Kidney (tissue), 14 donors: ENCODE results near the gene FUT9. TPM values are rescaled to one million over a fixed set of nuclear protein-coding genes. Genes with fewer than 3 reads are reported as not detected.

Experiments
- DNase-seq, 5 donors: peaks; one replicate each; pipeline ENCODE4 v3.0.0-alpha.2; 2013 to 2020
- FAIRE-seq: peaks from 2 replicates; lab custom pipeline; 2012; peaks lifted over from hg19 to GRCh38; lab: Jason Lieb, UNC
- H3K27ac ChIP-seq, 2 donors: one replicate each; pipeline ENCODE4 v1.7.0; 2013; ENCODE audit warnings: low read depth in 2 of 2, low read length in 2 of 2, inconsistent platforms in 1 of 2
- H3K27me3 ChIP-seq: one replicate; pipeline ENCODE4 v1.7.1; 2013; ENCODE audit warnings: low read length, inconsistent platforms; ENCODE audit not compliant: control insufficient read depth, insufficient read depth
- H3K36me3 ChIP-seq, 3 donors: one replicate each; pipeline versions ENCODE4 v1.7.0 to v1.7.1; 2013; ENCODE audit warnings: low read length in 3 of 3, control low read depth in 1 of 3, inconsistent platforms in 1 of 3; ENCODE audit not compliant: insufficient read depth in 3 of 3, control insufficient read depth in 2 of 3
- H3K4me1 ChIP-seq, 3 donors: one replicate each; pipeline versions ENCODE4 v1.7.0 to v1.7.1; 2013; ENCODE audit warnings: low read length in 3 of 3, inconsistent platforms in 1 of 3, low read depth in 1 of 3; ENCODE audit not compliant: control insufficient read depth in 2 of 3, insufficient read depth in 2 of 3
- H3K4me3 ChIP-seq, 3 donors: one replicate each; pipeline versions ENCODE4 v1.7.0 to v1.8.1; 2013; ENCODE audit warnings: low read length in 3 of 3, control low read depth in 1 of 3, inconsistent platforms in 1 of 3
- H3K9ac ChIP-seq, 3 donors: one replicate each; pipeline versions ENCODE4 v1.7.0 to v1.7.1; 2013; ENCODE audit warnings: low read length in 3 of 3, control low read depth in 1 of 3, inconsistent platforms in 1 of 3
- H3K9me3 ChIP-seq, 3 donors: one replicate each; pipeline versions ENCODE4 v1.7.0 to v1.7.1; 2013; ENCODE audit warnings: low read length in 3 of 3, control low read depth in 1 of 3, inconsistent platforms in 1 of 3; ENCODE audit not compliant: control insufficient read depth in 2 of 3, insufficient read depth in 1 of 3
- intact Hi-C: fragments of 100-400 bp; cut with DNase I; formaldehyde crosslinking; loops from one replicate; pipeline ENCODE4 v1.11.1; 2022
- polyA plus RNA-seq: library from polyadenylated mRNA; stranded (reverse); fragments of 350-450 nt; fragmentation: Illumina TruSeq; extraction: RNeasy Lipid Tissue Mini Kit (QIAGEN cat#74804); gene quantifications from one replicate; pipeline ENCODE4 v1.2.3, GENCODE V29; 2014; ENCODE audit warnings: low read depth, low replicate concordance; ENCODE audit not compliant: insufficient read depth
- total RNA-seq: library from RNA; stranded (reverse); fragmentation: NEBNext Ultra II Directional; extraction: Animal tissue kit (Norgen Biotek cat#: 25700); gene quantifications from one replicate; pipeline ENCODE4 v1.2.1, GENCODE V29; 2021
- TF ChIP-seq, protein P1 (sequence below): IDR thresholded peaks from 3 replicates; pipeline ENCODE4 v1.5.1; 2012; ENCODE audit warnings: mild to moderate bottlenecking, moderate library complexity, borderline replicate concordance; ENCODE audit not compliant: insufficient read depth; ENCODE audit errors: extremely low read depth
- donor health status: control.
- donor health status: control.
- donor health status: control.
- donor health status: control.
- donor health status: control.
- donor health status: DM: yes; HTN: yes; CAD: no.
- donor health status: Normal renal cell carcinoma (clear cell type).

The FUT9 gene
- total and polyA plus RNA-seq, 2 donors from 2014 or later: 0.06 to 0.13 TPM

DNA sequence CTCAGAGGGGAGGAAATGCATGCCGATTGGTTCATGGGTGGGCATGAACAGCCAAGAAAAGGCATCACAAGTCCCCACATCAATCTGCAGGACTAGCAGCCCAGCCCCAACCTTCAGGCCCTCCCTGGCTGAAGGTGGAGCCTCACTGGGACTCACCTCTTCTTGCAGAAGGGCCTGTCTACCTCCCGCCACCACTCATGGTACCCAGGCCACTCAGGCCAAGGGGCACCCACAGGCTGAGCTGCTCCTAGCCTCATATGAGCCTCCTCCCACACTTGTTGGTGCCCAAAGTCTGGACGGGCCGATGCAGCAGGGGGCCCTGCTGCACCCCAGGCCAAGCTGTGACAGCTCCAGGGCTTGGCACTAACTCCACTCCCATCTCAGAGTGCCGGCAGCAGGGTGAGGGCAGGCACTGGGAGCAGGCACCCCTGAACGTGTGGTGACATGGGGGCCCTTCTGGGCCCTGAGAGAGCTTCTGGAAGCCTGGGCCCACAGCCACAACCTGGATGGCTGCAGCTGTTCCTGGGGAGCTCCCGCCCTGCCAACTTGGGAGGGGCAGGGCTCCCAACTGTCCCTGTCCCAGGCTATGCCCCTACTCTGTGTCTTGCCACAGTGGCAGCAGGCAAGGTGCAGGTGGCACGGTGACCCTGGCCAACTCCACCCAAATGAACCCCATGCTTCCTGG is 13.7 kb upstream of the FUT9 start:
- Histone ChIP-seq H3K4me3 (no peak overlapping the region), H3K27me3 (no peaks in the 10 kb centered on the region), H3K9ac (no peak overlapping the region), H3K4me1 (no peaks in the 10 kb centered on the region), H3K27ac (no peak overlapping the region), H3K9me3 (no peaks in the 10 kb centered on the region), H3K36me3 (no peaks in the 10 kb centered on the region)
- intact Hi-C loops: no loop called here
- TF ChIP-seq, protein P1, sequence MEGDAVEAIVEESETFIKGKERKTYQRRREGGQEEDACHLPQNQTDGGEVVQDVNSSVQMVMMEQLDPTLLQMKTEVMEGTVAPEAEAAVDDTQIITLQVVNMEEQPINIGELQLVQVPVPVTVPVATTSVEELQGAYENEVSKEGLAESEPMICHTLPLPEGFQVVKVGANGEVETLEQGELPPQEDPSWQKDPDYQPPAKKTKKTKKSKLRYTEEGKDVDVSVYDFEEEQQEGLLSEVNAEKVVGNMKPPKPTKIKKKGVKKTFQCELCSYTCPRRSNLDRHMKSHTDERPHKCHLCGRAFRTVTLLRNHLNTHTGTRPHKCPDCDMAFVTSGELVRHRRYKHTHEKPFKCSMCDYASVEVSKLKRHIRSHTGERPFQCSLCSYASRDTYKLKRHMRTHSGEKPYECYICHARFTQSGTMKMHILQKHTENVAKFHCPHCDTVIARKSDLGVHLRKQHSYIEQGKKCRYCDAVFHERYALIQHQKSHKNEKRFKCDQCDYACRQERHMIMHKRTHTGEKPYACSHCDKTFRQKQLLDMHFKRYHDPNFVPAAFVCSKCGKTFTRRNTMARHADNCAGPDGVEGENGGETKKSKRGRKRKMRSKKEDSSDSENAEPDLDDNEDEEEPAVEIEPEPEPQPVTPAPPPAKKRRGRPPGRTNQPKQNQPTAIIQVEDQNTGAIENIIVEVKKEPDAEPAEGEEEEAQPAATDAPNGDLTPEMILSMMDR: no peak
- FAIRE-seq (no peak), DNase-seq (no peak)

DNA sequence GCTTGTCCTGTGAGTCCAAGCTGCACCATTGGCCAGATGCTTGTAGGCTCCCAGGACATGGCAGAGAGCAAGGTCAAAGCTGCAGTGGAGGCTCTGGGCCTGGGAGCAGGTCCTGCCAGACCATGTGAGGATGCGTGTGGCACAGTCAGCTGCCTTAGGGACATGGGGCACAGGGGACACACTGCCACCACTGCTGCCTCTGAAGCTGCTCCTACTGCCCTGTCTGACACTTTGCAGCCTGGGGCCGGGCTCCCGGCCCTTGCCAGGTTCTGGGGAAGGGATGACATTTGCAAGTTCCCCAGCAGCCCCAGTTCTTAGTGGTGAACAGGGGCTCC is 13.2 kb upstream of the FUT9 start:
- Histone ChIP-seq H3K9ac (no peak overlapping the region), H3K9me3 (no peaks in the 10 kb centered on the region), H3K27me3 (no peaks in the 10 kb centered on the region), H3K36me3 (no peaks in the 10 kb centered on the region), H3K27ac (no peak overlapping the region), H3K4me1 (no peaks in the 10 kb centered on the region), H3K4me3 (no peak overlapping the region)
- intact Hi-C loops: no loop called here
- FAIRE-seq (no peak), DNase-seq (peak in 1 of 5 donors; percentile 55)
- TF ChIP-seq, protein P1: no peak

DNA sequence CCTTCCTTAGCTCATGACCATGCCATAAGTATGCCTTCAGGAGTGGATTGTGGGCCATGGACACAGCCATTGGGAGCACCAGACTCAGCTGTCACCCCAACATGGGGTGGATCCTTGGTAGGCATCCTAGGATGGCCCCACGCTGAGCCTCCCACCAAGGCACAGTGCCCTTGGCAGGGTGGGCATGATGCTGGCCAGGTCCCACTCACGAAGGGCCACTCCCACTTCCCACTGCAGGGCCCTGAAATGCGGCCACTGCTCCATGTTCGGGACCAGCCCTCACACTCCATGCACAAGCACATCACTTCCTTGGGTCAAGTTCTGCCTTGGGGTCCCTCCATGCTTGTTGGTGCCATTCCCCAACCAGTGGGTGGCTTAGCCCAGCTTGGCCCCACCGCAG is 12.9 kb upstream of the FUT9 start:
- no peak for FAIRE-seq
- H3K27me3 ChIP-seq: no peaks in the 10 kb centered on the region
- TF ChIP-seq, protein P1: no peak
- no peak overlapping the region for H3K4me3 ChIP-seq
- DNase-seq: peak in 2 of 5 donors; percentile 23 to 49
- no peak overlapping the region for H3K9ac ChIP-seq
- no peaks in the 10 kb centered on the region for H3K36me3 ChIP-seq
- H3K4me1 ChIP-seq: no peaks in the 10 kb centered on the region
- no peaks in the 10 kb centered on the region for H3K9me3 ChIP-seq
- intact Hi-C loops: no loop called here
- no peak overlapping the region for H3K27ac ChIP-seq

DNA sequence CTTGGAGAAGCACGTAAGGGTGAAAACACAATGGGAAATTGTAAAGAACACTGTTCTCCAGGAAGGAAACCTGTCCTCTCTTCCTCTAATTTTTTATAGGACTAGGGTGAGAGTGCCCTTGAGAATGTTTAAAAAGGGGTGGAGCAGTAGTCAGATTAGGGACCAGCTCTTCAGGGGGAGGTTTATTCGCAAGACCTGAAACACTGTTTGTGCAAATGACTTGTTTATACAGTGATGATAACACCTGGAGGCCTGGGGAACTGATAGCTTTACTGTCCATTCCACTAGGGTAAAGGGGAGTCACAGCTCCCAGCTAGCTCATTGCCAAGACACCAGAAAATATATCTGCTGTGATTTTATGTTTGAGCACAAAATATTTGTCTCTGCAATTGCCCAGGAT is 8.1 kb upstream of the FUT9 start:
- Histone ChIP-seq H3K4me1 (no peaks in the 10 kb centered on the region), H3K9ac (no peak overlapping the region), H3K27me3 (no peaks in the 10 kb centered on the region), H3K4me3 (no peak overlapping the region), H3K36me3 (no peaks in the 10 kb centered on the region), H3K27ac (no peak overlapping the region), H3K9me3 (no peaks in the 10 kb centered on the region)
- FAIRE-seq: no peak
- no peak for DNase-seq
- TF ChIP-seq, protein P1: no peak
- intact Hi-C loops: no loop called here
